HG03135 (cell line): ENCODE data around the gene STAU1.

Experiments
- ATAC-seq: cut with Tn5 transposase; IDR thresholded peaks from one replicate; pipeline ENCODE4 v1.9.1; 2021; ENCODE audit warnings: mild to moderate bottlenecking, moderate library complexity; ENCODE audit not compliant: unreplicated experiment

STAU1 gene

DNA sequence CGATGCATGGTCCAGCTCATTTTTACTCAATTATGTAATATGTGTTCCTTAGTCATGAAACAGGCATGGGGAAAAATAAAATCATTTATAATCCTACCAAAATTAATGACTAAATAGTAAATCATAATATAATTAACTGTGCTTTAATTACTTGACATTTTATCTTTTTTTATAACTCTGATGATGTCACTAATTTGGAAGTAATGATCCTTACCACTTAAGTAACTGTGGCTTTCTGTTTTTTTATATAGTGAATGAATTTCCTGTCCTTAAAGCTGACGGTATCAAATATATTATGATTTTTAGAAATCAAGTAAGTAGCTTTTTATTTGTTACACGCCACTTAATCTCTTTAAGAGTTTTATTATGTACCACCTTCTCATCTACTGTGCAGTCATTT is 109.8 kb downstream of the STAU1 start:
- no peak for ATAC-seq

DNA sequence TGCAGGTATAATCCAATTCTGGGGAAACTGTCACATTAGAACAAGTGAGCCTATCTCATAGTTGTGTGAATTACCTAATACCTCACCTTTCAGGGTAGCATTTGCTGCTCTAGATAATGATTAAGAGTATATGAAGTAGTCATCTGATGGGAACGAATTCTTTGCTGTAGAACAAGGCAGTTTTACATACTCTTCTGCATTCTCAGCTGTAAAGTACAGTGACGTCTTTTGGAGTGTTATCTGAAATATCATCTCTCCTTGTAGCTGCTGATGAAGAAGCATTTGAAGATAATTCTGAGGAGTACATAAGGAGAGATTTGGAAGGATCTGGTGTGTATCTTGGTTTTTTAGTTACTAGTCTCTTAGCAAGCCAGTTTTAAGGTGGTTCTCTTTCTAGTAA is 113.6 kb downstream of the STAU1 start:
- no peak for ATAC-seq
